Measurements from ENCODE around the gene PSENEN.

Gene PSENEN

GRCh38 chr19:35777086-35777841 is 31.8 kb downstream of the PSENEN start:
- TF ChIP-seq, protein P1, sequence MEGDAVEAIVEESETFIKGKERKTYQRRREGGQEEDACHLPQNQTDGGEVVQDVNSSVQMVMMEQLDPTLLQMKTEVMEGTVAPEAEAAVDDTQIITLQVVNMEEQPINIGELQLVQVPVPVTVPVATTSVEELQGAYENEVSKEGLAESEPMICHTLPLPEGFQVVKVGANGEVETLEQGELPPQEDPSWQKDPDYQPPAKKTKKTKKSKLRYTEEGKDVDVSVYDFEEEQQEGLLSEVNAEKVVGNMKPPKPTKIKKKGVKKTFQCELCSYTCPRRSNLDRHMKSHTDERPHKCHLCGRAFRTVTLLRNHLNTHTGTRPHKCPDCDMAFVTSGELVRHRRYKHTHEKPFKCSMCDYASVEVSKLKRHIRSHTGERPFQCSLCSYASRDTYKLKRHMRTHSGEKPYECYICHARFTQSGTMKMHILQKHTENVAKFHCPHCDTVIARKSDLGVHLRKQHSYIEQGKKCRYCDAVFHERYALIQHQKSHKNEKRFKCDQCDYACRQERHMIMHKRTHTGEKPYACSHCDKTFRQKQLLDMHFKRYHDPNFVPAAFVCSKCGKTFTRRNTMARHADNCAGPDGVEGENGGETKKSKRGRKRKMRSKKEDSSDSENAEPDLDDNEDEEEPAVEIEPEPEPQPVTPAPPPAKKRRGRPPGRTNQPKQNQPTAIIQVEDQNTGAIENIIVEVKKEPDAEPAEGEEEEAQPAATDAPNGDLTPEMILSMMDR (IDR thresholded peaks at IDR 0.05; ENCODE audit: insufficient read depth, low read depth, low read length, missing control alignments) = no peak
- H3K4me3 ChIP-seq (ENCODE audit: low read length) = no peak overlapping the region

DNA sequence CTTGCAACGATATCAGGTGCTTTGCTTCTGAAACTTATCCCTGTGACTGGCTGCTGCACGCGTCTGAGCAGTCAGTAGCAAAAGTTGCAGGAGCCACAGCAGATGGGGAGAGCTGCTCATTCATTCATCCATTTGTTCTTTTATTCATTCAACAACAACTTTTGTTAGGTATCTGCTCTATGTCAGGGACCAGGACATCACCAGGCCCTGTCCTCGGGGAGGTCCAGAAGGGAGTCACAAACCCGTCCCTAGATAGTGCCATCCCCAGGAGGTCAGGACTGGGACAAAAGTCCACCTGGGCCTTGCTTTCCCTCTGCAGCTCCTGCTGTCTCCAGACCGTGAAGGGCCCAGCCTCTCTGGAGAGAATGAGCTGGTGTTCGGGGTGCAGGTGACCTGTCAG is 32.5 kb downstream of the PSENEN start:
- H3K4me3 ChIP-seq (ENCODE audit: low read length) = no peak overlapping the region
- TF ChIP-seq, protein P1 (IDR thresholded peaks at IDR 0.05; ENCODE audit: insufficient read depth, low read depth, low read length, missing control alignments) = no peak
- DNase-seq (ENCODE audit: low read depth) = no peak

More at GRCh38 chr19:35777086-35777841, 31.8 kb downstream of the PSENEN start:
- no peak for DNase-seq (ENCODE audit: low read depth)

GRCh38 chr19:35779033-35779432 is 33.6 kb downstream of the PSENEN start:
- no peak for DNase-seq (ENCODE audit: low read depth)
- TF ChIP-seq, protein P1 (IDR thresholded peaks at IDR 0.05; ENCODE audit: insufficient read depth, low read depth, low read length, missing control alignments) = no peak
- H3K4me3 ChIP-seq (ENCODE audit: low read length) = no peak overlapping the region

DNA sequence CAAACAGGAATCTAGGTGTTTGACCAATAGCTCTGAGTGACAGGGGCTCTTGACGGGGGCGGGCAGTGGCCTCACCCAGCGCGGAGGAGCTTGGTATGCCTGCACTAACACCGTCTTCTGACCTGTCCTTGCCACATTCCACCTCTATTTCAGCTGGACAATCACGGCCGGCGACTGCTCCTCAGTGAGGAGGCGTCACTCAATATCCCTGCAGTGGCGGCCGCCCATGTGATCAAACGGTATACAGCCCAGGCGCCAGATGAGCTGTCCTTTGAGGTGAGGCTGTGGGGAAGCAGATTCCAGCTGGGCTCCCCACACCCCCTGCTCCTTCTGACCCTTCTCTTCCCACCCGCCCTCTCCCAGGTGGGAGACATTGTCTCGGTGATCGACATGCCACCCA is 34.6 kb downstream of the PSENEN start:
- no peak for DNase-seq (ENCODE audit: low read depth)
- no peak overlapping the region for H3K4me3 ChIP-seq (ENCODE audit: low read length)
- TF ChIP-seq, protein P1 (IDR thresholded peaks at IDR 0.05; ENCODE audit: insufficient read depth, low read depth, low read length, missing control alignments) = no peak

GRCh38 chr19:35780717-35781116 is 35.3 kb downstream of the PSENEN start:
- no peak for DNase-seq (ENCODE audit: low read depth)
- TF ChIP-seq, protein P1 (IDR thresholded peaks at IDR 0.05; ENCODE audit: insufficient read depth, low read depth, low read length, missing control alignments) = no peak
- no peak overlapping the region for H3K4me3 ChIP-seq (ENCODE audit: low read length)

GRCh38 chr19:35781650-35782049 is 36.2 kb downstream of the PSENEN start:
- TF ChIP-seq, protein P1 (IDR thresholded peaks at IDR 0.05; ENCODE audit: insufficient read depth, low read depth, low read length, missing control alignments) = no peak
- no peak overlapping the region for H3K4me3 ChIP-seq (ENCODE audit: low read length)
- no peak for DNase-seq (ENCODE audit: low read depth)

DNA sequence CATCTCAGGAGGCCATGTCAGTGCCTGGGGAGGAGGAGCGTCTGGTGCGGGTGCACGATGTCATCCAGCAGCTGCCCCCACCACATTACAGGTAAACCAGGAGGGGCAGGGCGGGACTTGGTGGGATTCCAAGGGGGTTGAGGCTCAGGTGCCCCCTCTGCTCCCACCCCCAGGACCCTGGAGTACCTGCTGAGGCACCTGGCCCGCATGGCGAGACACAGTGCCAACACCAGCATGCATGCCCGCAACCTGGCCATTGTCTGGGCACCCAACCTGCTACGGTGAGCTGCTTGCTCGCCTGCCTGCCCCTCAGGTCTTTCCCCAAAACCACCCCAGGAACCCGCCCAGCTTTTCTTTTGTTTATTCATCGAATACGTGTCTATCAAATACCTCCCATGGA is 37.1 kb downstream of the PSENEN start:
- no peak for DNase-seq (ENCODE audit: low read depth)
- no peak overlapping the region for H3K4me3 ChIP-seq (ENCODE audit: low read length)
- TF ChIP-seq, protein P1 (IDR thresholded peaks at IDR 0.05; ENCODE audit: insufficient read depth, low read depth, low read length, missing control alignments) = no peak

All from epithelial cell of esophagus (primary cell).